ENCODE measurements around the gene ASCL5.

- TF ChIP-seq CTCF (IDR thresholded peaks at IDR 0.05) = no peak
- TF ChIP-seq POLR2A (IDR thresholded peaks at IDR 0.05) = no peak
Observed at GRCh38 chr1:201125800-201126199, 1.2 kb downstream of the ASCL5 start.
